Stimulated activated naive CD8-positive, alpha-beta T cell treated with anti-CD3 and anti-CD28 coated beads, Interleukin-15, amount 100 ng/mL, for 72 hours (primary cell): Measurements from ENCODE around the gene SLC27A2.
"Not testable (repeated sequence)": the region's sequence is repeated elsewhere in the genome, so short reads cannot be mapped to it uniquely, and the experiment has no call there.

Experiments used
- ATAC-seq: fragments of 150-1000 bp; cut with Tn5 transposase; 2 replicates; pipeline ENCODE4 v1.10.0; 2021; ENCODE audit warnings: mild to moderate bottlenecking, moderate library complexity
- DNase-seq, 2 donors: peaks; one replicate each; pipeline ENCODE4 v3.0.0; 2021 to 2022
- H3K27ac Mint-ChIP-seq, 2 donors: one replicate each; pipeline ENCODE4 v1.8.0; 2022; ENCODE audit warnings: mild to moderate bottlenecking in 2 of 2, mixed read lengths in 2 of 2, moderate library complexity in 2 of 2
- H3K27me3 Mint-ChIP-seq: one replicate; pipeline ENCODE4 v1.8.0; 2022; ENCODE audit warnings: mixed read lengths
- H3K4me1 Mint-ChIP-seq: one replicate; pipeline ENCODE4 v1.8.0; 2022; ENCODE audit warnings: mild to moderate bottlenecking, mixed read lengths
- H3K4me3 Mint-ChIP-seq, 2 donors: one replicate each; pipeline ENCODE4 v1.8.0; 2022; ENCODE audit warnings: mild to moderate bottlenecking in 2 of 2, mixed read lengths in 2 of 2, moderate library complexity in 1 of 2
- H3K9me3 Mint-ChIP-seq, 2 donors: one replicate each; pipeline ENCODE4 v1.8.0; 2022; ENCODE audit warnings: mixed read lengths in 2 of 2

The SLC27A2 gene

DNA sequence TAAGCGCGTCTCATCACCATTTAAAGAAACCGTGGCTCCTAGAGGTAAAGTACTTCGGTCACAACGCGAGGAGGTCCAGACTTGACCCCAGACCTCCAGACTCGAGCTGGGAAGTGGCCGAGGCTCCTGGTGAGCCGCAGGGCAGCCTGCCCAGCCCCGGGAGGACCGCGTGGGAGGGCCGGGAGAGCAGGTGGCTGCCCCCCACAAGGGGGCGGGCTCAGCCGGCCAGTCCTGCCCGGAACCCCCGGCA lies at the start of gene SLC27A2:
Gene SLC27A2, plus strand, starts transcription at position 228 of the 250 bp plus-strand sequence. CDS start 232 bp downstream, outside the sequence.
- Mint-ChIP-seq H3K27ac (peak within 1 kb of the TSS; percentile 82 to 95), H3K27me3 (peaks cover 49% of the 10 kb centered on the region), H3K4me1 (peaks cover 42% of the 10 kb centered on the region), H3K4me3 (peak within 1 kb of the TSS; percentile 98 to 99), H3K9me3 (no peaks in the 10 kb centered on the region)
- ATAC-seq (no peak), DNase-seq (no peak)

DNA sequence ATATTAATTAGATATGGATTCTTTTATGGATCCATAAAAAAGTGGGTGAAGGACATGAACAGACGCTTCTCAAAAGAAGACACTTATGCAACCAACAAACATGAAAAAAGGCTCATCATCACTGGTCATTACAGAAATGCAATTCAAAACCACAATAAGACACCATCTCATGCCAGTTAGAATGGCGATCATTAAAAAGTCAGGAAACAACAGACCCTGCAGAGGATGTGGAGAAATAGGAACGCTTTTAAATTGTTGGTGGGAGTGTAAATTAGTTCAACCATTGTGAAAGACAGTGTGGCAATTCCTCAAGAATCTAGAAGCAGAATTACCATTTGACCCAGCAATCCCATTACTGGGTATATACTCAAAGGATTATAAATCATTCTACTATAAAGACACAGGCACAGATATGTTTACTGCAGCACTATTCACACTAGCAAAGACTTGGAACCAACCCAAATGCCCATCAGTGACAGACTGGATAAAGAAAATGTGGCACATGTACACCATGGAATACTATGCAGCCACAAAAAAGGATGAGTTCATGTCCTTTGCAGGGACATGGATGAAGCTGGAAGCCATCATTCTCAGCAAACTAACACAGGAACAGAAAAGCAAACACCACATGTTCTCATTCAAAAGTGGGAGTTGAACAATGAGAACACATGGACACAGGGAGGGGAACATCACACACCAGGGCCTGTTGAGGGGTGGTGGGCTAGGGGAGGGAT lies 49.6 kb upstream of the SLC27A2 start:
- not testable (repeated sequence) for H3K9me3 Mint-ChIP-seq, DNase-seq, H3K4me3 Mint-ChIP-seq, ATAC-seq, H3K27me3 Mint-ChIP-seq, H3K27ac Mint-ChIP-seq
- peaks cover 36% of the 10 kb centered on the region for H3K4me1 Mint-ChIP-seq

- DNase-seq (no peak), ATAC-seq (peak; percentile 55)
- Mint-ChIP-seq H3K27me3 (no peaks in the 10 kb centered on the region), H3K4me3 (peak overlapping the region; percentile 7 to 53), H3K9me3 (peaks cover 6 to 8% of the 10 kb centered on the region in 2 donors), H3K27ac (peak overlapping the region in 1 of 2 donors; percentile 93), H3K4me1 (peaks cover 39% of the 10 kb centered on the region)
Observed at GRCh38 chr15:50134524-50135024, 47.4 kb upstream of the SLC27A2 start.

DNA sequence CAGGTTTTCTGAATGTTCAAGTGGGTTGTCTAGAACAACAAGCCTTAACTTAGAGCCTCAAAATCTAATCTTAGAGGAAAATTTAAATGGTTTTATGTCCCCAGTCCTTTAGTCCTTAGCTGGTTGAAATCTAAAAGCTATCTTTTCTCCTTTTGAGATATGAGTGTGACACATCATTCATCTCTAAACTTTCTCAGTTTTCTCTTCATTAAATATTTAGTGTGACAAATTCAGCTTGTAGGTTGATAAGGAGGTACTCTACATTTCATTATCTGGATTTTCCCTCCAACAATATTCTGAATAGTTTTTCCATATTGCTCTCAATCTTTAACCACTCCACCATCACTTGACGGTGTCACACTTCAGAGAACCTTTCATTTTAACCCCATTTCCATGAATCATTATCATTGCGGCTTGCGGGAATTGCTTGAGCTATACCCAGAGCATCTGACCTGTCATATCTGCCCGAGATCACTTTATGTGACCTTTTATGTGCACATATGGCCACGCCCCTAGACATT lies 46.9 kb upstream of the SLC27A2 start:
- ATAC-seq (peak; percentile 93), DNase-seq (peak; percentile 65 to 83)
- Mint-ChIP-seq H3K4me3 (peak overlapping the region in 1 of 2 donors; percentile 53), H3K9me3 (peaks cover 6 to 8% of the 10 kb centered on the region in 2 donors), H3K27ac (peak overlapping the region in 1 of 2 donors; percentile 93), H3K4me1 (peaks cover 39% of the 10 kb centered on the region), H3K27me3 (no peaks in the 10 kb centered on the region)

DNA sequence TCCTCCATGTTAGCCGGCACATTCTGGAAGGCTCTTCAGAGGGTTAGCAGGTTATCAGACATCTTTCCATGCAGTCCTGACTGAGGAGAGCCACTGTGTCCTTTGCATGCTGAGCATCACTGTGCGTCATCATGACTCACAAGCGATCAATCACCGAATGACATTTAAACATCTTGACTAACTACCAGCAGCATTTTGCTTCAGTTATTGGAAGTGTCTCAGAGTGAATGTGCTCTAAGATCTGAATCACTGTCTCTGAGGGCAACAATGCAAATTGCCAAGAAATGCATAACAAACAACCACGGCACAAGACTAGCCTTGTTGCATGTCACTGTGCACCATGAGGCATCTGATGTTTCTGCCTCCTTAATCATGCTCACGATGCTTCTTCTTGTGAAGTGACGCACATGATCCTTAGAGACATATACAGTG lies 44.6 kb upstream of the SLC27A2 start:
- DNase-seq (peak; percentile 18 to 48), ATAC-seq (peak; percentile 50)
- Mint-ChIP-seq H3K9me3 (peaks cover 4 to 5% of the 10 kb centered on the region in 2 donors), H3K4me3 (peak overlapping the region; percentile 27 to 32), H3K27ac (peak overlapping the region in 1 of 2 donors; percentile 64), H3K27me3 (no peaks in the 10 kb centered on the region), H3K4me1 (peaks cover 39% of the 10 kb centered on the region)

- no peaks in the 10 kb centered on the region for H3K27me3 Mint-ChIP-seq
- no peaks in the 10 kb centered on the region for H3K9me3 Mint-ChIP-seq
- DNase-seq (no peak), ATAC-seq (no peak)
- H3K27ac Mint-ChIP-seq = peak overlapping the region in 1 of 2 donors; percentile 33
- no peak overlapping the region for H3K4me3 Mint-ChIP-seq
- H3K4me1 Mint-ChIP-seq = peaks cover 39% of the 10 kb centered on the region
Observed at GRCh38 chr15:50137893-50138292, 44.1 kb upstream of the SLC27A2 start.

- no peaks in the 10 kb centered on the region for H3K27me3 Mint-ChIP-seq
- ATAC-seq (no peak), DNase-seq (no peak)
- H3K9me3 Mint-ChIP-seq = no peaks in the 10 kb centered on the region
- H3K4me3 Mint-ChIP-seq = no peak overlapping the region
- peaks cover 39% of the 10 kb centered on the region for H3K4me1 Mint-ChIP-seq
- peak overlapping the region in 1 of 2 donors; percentile 17 for H3K27ac Mint-ChIP-seq
Observed at GRCh38 chr15:50138391-50138790, 43.6 kb upstream of the SLC27A2 start.

GRCh38 chr15:50140098-50140497 lies 41.9 kb upstream of the SLC27A2 start:
- ATAC-seq (no peak), DNase-seq (no peak)
- Mint-ChIP-seq H3K4me3 (no peak overlapping the region), H3K27ac (no peak overlapping the region), H3K27me3 (no peaks in the 10 kb centered on the region), H3K4me1 (peaks cover 31% of the 10 kb centered on the region), H3K9me3 (no peaks in the 10 kb centered on the region)

DNA sequence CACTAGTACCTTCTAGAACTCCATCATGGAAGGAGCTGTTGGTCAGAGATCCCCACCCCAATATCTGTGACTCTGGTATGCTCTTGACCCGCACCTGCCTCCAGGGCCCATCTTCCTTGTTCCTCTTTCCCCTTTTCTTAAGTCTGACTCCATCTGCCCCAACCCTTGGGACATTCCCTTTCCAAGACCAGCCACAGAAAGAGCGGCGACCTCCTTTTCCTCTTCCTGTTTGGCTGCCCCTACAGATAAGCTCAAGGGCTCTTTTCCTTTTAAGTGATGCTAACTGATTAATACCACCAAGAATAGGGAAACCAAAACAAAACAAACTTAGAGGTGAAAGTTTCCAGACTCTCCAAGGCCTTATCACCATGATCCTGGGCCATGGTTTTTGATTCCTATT lies 41.0 kb upstream of the SLC27A2 start:
- H3K27ac Mint-ChIP-seq = no peak overlapping the region

GRCh38 chr15:50141856-50142255 lies 40.1 kb upstream of the SLC27A2 start:
- Mint-ChIP-seq H3K4me1 (peaks cover 20% of the 10 kb centered on the region), H3K4me3 (no peak overlapping the region), H3K9me3 (no peaks in the 10 kb centered on the region), H3K27me3 (no peaks in the 10 kb centered on the region), H3K27ac (no peak overlapping the region)
- DNase-seq = no peak
- no peak for ATAC-seq

More for the DNA sequence above, 41.0 kb upstream of the SLC27A2 start:
- DNase-seq (no peak), ATAC-seq (no peak)
- H3K4me1 Mint-ChIP-seq = peaks cover 22% of the 10 kb centered on the region
- no peaks in the 10 kb centered on the region for H3K9me3 Mint-ChIP-seq
- no peaks in the 10 kb centered on the region for H3K27me3 Mint-ChIP-seq
- no peak overlapping the region for H3K4me3 Mint-ChIP-seq

DNA sequence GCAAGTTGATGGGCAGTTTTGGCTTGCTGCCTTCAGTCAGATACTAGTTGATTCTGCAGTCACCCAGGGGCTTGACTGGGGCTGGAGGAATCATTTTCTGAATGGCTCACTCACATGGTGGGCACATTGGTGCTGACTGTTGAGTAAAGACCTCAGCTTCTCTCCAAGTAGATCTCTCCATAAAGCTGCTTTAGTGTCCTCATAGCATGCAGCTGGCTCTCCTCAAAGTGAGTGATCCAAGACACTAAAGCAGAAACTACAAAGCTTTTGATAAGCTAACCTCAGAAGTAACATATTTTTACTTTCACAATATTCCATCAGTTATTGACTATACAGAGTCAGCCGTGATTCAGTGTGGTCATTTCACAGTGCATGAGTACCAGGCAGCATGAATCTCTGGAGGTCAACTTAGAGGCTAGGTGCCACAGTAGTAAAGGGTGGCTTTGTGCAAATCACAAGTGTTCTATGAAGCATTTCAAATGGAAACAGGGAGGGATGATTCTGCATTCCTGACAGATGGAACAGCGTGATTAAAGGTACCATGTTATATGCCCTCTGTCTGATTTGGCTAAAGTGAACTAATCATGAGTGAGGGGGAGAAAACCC lies 38.6 kb upstream of the SLC27A2 start:
- H3K4me1 Mint-ChIP-seq = peaks cover 5% of the 10 kb centered on the region
- no peaks in the 10 kb centered on the region for H3K9me3 Mint-ChIP-seq
- H3K27me3 Mint-ChIP-seq = no peaks in the 10 kb centered on the region
- DNase-seq (no peak), ATAC-seq (no peak)
- no peak overlapping the region for H3K4me3 Mint-ChIP-seq
- no peak overlapping the region for H3K27ac Mint-ChIP-seq

DNA sequence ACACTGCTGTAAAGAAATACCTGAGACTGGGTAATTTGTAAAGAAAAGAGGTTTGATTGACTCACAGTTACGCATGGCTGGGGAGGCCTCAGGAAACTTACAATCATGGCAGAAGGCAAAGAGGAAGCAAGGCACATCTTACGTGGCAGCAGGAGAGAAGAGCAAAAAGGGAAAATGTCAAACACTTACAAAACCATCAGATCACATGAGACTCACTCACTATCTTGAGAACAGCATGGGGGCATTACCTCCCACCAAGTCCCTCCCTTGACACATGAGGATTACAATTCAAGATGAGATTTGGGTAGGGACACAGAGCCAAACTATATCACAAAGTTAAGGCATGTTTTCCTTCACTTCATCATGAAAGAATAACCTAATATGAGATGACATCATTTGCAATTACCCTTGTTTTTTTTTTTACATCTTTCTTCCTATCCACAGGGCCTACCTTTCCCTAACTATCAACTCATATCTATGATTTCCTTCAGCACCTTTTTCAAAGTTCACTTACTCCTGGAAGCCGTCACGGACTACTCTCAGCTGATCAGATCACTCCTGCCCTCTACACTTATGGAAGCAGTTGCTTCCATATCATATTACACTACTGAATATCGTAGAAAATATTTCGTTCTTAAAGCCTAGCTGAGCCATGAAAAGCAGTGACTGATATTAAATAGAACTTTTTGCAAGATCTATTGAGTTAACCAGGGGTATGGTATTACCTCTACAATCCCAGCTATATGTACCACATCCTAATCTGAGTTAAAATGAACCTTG lies 37.5 kb upstream of the SLC27A2 start:
- Mint-ChIP-seq H3K9me3 (no peaks in the 10 kb centered on the region), H3K27ac (no peak overlapping the region), H3K4me1 (peaks cover 5% of the 10 kb centered on the region), H3K4me3 (no peak overlapping the region), H3K27me3 (no peaks in the 10 kb centered on the region)
- DNase-seq = no peak
- no peak for ATAC-seq

DNA sequence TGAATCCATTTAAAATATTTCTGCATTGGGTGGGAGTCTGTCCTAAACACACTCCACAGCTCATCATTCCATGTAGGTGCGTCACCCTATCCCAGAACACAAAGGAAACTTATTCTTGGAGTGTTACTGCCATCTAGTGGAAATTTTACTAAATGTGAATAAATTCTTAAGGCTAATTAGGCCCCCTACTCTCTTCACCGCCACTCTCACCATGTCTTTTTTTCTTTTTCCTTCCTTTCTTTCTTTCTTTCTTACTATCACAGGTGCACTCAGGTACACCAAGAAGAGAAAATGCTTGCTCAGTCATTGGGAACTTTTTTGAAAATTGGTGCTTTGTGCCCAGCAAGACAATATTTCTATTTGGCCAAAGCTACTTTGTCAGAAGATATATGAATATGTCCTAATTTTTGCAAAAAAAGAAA lies 36.5 kb upstream of the SLC27A2 start:
- H3K27ac Mint-ChIP-seq = no peak overlapping the region
- DNase-seq = no peak
- no peaks in the 10 kb centered on the region for H3K27me3 Mint-ChIP-seq
- H3K4me1 Mint-ChIP-seq = peaks cover 10% of the 10 kb centered on the region
- no peak overlapping the region for H3K4me3 Mint-ChIP-seq
- no peak for ATAC-seq
- no peaks in the 10 kb centered on the region for H3K9me3 Mint-ChIP-seq

GRCh38 chr15:50146632-50147031 lies 35.4 kb upstream of the SLC27A2 start:
- Mint-ChIP-seq H3K4me3 (no peak overlapping the region), H3K27ac (no peak overlapping the region), H3K4me1 (peaks cover 11% of the 10 kb centered on the region), H3K27me3 (no peaks in the 10 kb centered on the region), H3K9me3 (no peaks in the 10 kb centered on the region)
- DNase-seq = no peak
- ATAC-seq = no peak

DNA sequence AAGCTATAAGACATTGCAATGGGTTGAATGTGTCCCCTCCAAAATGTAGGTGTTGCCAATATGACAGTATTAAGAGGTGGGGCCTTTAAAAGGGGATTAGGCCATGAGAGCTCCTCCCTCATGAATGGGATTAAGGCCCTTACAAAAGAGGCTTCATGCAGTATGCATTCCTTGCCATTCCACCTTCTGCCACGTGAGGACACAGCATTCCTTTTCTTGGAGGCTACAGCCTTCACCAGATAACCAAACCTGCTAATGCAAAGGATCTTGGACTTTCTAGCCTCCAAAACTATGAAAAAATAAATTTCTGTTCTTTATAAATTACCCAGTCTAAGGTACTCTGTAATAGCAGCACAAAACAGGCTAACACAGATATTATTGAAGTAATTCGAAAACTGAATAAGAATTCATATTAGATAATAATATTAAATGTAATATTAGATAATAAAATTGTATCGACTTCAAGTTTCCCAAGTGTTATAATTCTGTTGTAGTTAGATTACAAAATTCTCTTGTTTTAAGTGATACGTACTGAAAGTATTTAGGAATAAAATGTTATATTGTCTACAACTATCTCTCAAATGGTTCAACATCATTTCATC lies 33.5 kb upstream of the SLC27A2 start:
- peaks cover 11% of the 10 kb centered on the region for H3K4me1 Mint-ChIP-seq
- H3K9me3 Mint-ChIP-seq = no peaks in the 10 kb centered on the region
- H3K4me3 Mint-ChIP-seq = no peak overlapping the region
- DNase-seq (no peak), ATAC-seq (no peak)
- no peaks in the 10 kb centered on the region for H3K27me3 Mint-ChIP-seq
- no peak overlapping the region for H3K27ac Mint-ChIP-seq
